IMR-90 (cell line): ENCODE measurements around the gene COX6A1. TPM values are rescaled to one million over a fixed set of nuclear protein-coding genes. Genes with fewer than 3 reads are reported as not detected.

Experiments used
- ATAC-seq: fragments of 200-7000 bp; cut with Tn5 transposase; 2 replicates; pipeline ENCODE4 v1.9.1; 2020; ENCODE audit warnings: low read depth, mild to moderate bottlenecking, moderate library complexity
- BruUV-seq: library from RNA; stranded (reverse); fragments of 400-500 nt; replicated peaks from 2 replicates; lab custom pipeline; 2021; lab: Mats Ljungman, UMichigan
- CTCF ChIA-PET: fragments of 300-600 bp; formaldehyde crosslinking; extraction: SDS; loops from one replicate; lab custom pipeline; 2021; ENCODE audit warnings: antibody characterized with exemption; lab: Yijun Ruan, JAX
- POLR2A ChIA-PET: fragments of 300-600 bp; sonication (Branson Sonifier 250); formaldehyde crosslinking; loops from one replicate; lab custom pipeline; 2022; ENCODE audit warnings: antibody characterized with exemption; ENCODE audit not compliant: unreplicated experiment; lab: Charles Lee
- DNase-seq: peaks from one replicate; pipeline ENCODE4 v3.0.0; 2013
- H2AFZ ChIP-seq: replicated peaks from 2 replicates; pipeline ENCODE3; 2013; ENCODE audit warnings: low read length, mild to moderate bottlenecking; ENCODE audit not compliant: poor library complexity
- H2AK5ac ChIP-seq: 2 replicates; pipeline ENCODE4 v1.6.1; 2013; ENCODE audit warnings: low read depth, low read length, inconsistent platforms
- H2AK9ac ChIP-seq: replicated peaks from 2 replicates; pipeline ENCODE3; 2013; ENCODE audit warnings: mild to moderate bottlenecking, low read depth, low read length, moderate library complexity; ENCODE audit not compliant: poor library complexity
- H2BK120ac ChIP-seq: 2 replicates; pipeline ENCODE4 v1.6.1; 2013; ENCODE audit warnings: low read depth, low read length, inconsistent platforms
- H2BK15ac ChIP-seq: 3 replicates; pipeline ENCODE4 v1.6.1; 2013; ENCODE audit warnings: low read depth, low read length, inconsistent platforms
- H2BK20ac ChIP-seq: 2 replicates; pipeline ENCODE4 v1.6.1; 2013; ENCODE audit warnings: low read depth, mild to moderate bottlenecking, inconsistent platforms, low read length, moderate library complexity
- H2BK5ac ChIP-seq: 2 replicates; pipeline ENCODE4 v1.6.1; 2013; ENCODE audit warnings: mild to moderate bottlenecking, low read depth, low read length, inconsistent platforms; ENCODE audit not compliant: poor library complexity, severe bottlenecking
- H3K14ac ChIP-seq: replicated peaks from 2 replicates; pipeline ENCODE4 v1.6.1; 2013; ENCODE audit warnings: low read depth, low read length, inconsistent platforms
- H3K18ac ChIP-seq: 2 replicates; pipeline ENCODE4 v1.6.1; 2013; ENCODE audit warnings: low read depth, low read length, control low read depth
- H3K23ac ChIP-seq: 2 replicates; pipeline ENCODE4 v1.6.1; 2013; ENCODE audit warnings: low read depth, low read length, inconsistent platforms
- H3K27ac ChIP-seq: 2 replicates; pipeline ENCODE4 v1.5.1; 2013; ENCODE audit warnings: mild to moderate bottlenecking, control low read depth, low read length; ENCODE audit not compliant: insufficient read depth
- H3K27me3 ChIP-seq: 2 replicates; pipeline ENCODE4 v1.6.1; 2013; ENCODE audit warnings: low read length; ENCODE audit not compliant: control insufficient read depth, insufficient read depth
- H3K36me3 ChIP-seq: 2 replicates; pipeline ENCODE4 v1.6.1; 2013; ENCODE audit warnings: low read length, mixed read lengths; ENCODE audit not compliant: control insufficient read depth, insufficient read depth
- H3K4ac ChIP-seq: 2 replicates; pipeline ENCODE4 v1.6.1; 2013; ENCODE audit warnings: low read depth, low read length, inconsistent platforms
- H3K4me1 ChIP-seq: 2 replicates; pipeline ENCODE4 v1.6.1; 2013; ENCODE audit warnings: low read length, mixed read lengths; ENCODE audit not compliant: control insufficient read depth, insufficient read depth
- H3K4me2 ChIP-seq: 2 replicates; pipeline ENCODE4 v1.6.1; 2013; ENCODE audit warnings: low read depth, mild to moderate bottlenecking, control low read depth, low read length, moderate library complexity
- H3K4me3 ChIP-seq: 2 replicates; pipeline ENCODE4 v1.5.1; 2013; ENCODE audit warnings: low read depth, mild to moderate bottlenecking, control low read depth, low read length, moderate library complexity; ENCODE audit not compliant: insufficient read depth
- H3K56ac ChIP-seq: 2 replicates; pipeline ENCODE4 v1.6.1; 2013; ENCODE audit warnings: low read length, inconsistent platforms; ENCODE audit not compliant: insufficient read depth; ENCODE audit errors: extremely low read depth
- H3K79me1 ChIP-seq, 2 experiments: 2 replicates each; pipeline ENCODE4 v1.6.1; 2013; ENCODE audit warnings: low read length in 2 of 2, inconsistent platforms in 1 of 2, low read depth in 1 of 2
- H3K9ac ChIP-seq: 2 replicates; pipeline ENCODE4 v1.6.1; 2013; ENCODE audit warnings: low read depth, low read length, control low read depth
- H3K9me1 ChIP-seq: 2 replicates; pipeline ENCODE4 v1.6.1; 2013; ENCODE audit warnings: low read length, inconsistent platforms; ENCODE audit not compliant: insufficient read depth
- H3K9me3 ChIP-seq: 2 replicates; pipeline ENCODE4 v1.6.1; 2013; ENCODE audit warnings: low read length; ENCODE audit not compliant: control insufficient read depth, insufficient read depth
- H4K20me1 ChIP-seq: 2 replicates; pipeline ENCODE4 v1.6.1; 2013; ENCODE audit warnings: low read length, inconsistent platforms; ENCODE audit not compliant: insufficient read depth
- H4K5ac ChIP-seq: 2 replicates; pipeline ENCODE4 v1.6.1; 2013; ENCODE audit warnings: mild to moderate bottlenecking, low read depth, low read length, control low read depth
- H4K8ac ChIP-seq, 2 experiments: 2 replicates each; pipeline ENCODE4 v1.6.1; 2013; ENCODE audit warnings: low read depth in 2 of 2, low read length in 2 of 2, control low read depth in 1 of 2, inconsistent platforms in 1 of 2
- H4K91ac ChIP-seq: 2 replicates; pipeline ENCODE4 v1.6.1; 2013; ENCODE audit warnings: low read depth, low read length, inconsistent platforms; ENCODE audit not compliant: insufficient read depth
- BHLHE40 ChIP-seq: fragments of 150-350 bp; IDR thresholded peaks from 2 replicates; pipeline ENCODE4 v1.6.1; 2016; ENCODE audit warnings: mild to moderate bottlenecking, low read depth, low read length
- CHD1 ChIP-seq: IDR thresholded peaks from 2 replicates; pipeline ENCODE4 v1.6.1; 2012; ENCODE audit warnings: low read depth, low read length, improper control_type of control experiment
- MXI1 ChIP-seq: IDR thresholded peaks from 2 replicates; pipeline ENCODE4 v1.6.1; 2012; ENCODE audit warnings: low read depth, mild to moderate bottlenecking, low read length, moderate library complexity, borderline replicate concordance
- WGBS, 2 experiments: methylation state at CpG; one replicate each; pipeline versions ENCODE4 v1.1.5 to v1.1.7; 2013; ENCODE audit warnings: missing lambda C conversion rate in 2 of 2; ENCODE audit not compliant: insufficient read length in 1 of 2; ENCODE audit errors: extremely low coverage in 2 of 2; 5-methylcytosine and 5-hydroxymethylcytosine counted together
- dilution Hi-C: fragments of 300-500 bp; cut with HindIII; formaldehyde crosslinking; loops from one replicate; pipeline ENCODE4 v1.14.3; 2018; ENCODE audit warnings: low sequenced_read_pairs; ENCODE audit not compliant: unreplicated experiment
- in situ Hi-C: fragments of 300-500 bp; cut with MboI; formaldehyde crosslinking; loops from 3 replicates; pipeline ENCODE4 v1.14.3; 2019; ENCODE audit warnings: low sequenced_read_pairs, inconsistent platforms, mixed read lengths
- intact Hi-C: fragments of 100-400 bp; cut with micrococcal nuclease; formaldehyde crosslinking; loops from 2 replicates; pipeline ENCODE4 v1.10.0; 2022
- polyA plus RNA-seq, 3 experiments: library from polyadenylated mRNA; depleted of rRNA; stranded (reverse); fragments of >200 nt; gene quantifications; 2 replicates each; pipeline ENCODE4 v1.2.3, GENCODE V29; 2012; ENCODE audit warnings: low replicate concordance in 1 of 3
- total RNA-seq: library from RNA; depleted of rRNA; stranded (reverse); fragments of >200 nt; gene quantifications from 2 replicates; pipeline ENCODE4 v1.2.3, GENCODE V29; 2012

The COX6A1 gene
- total and polyA plus RNA-seq, 2 of the 4 experiments (the other 2 are of a cell fraction): 396 to 541 TPM

GRCh38 chr12:120429368-120429767 lies 8.5 kb upstream of the COX6A1 start:
- Histone ChIP-seq H2AK9ac (no peak overlapping the region), H4K8ac (no peak overlapping the region), H3K23ac (no peak overlapping the region), H3K4me1 (no peaks in the 10 kb centered on the region), H3K27ac (no peak overlapping the region), H3K4me2 (no peak overlapping the region), H2BK5ac (no peak overlapping the region), H3K56ac (no peak overlapping the region), H3K9me3 (no peaks in the 10 kb centered on the region), H3K4me3 (no peak overlapping the region), H2AK5ac (no peak overlapping the region), H2AFZ (no peak overlapping the region), H4K5ac (no peak overlapping the region), H2BK20ac (no peak overlapping the region), H2BK15ac (no peak overlapping the region), H3K14ac (no peak overlapping the region), H2BK120ac (no peak overlapping the region), H3K36me3 (no peaks in the 10 kb centered on the region), H3K9ac (no peak overlapping the region), H3K4ac (no peak overlapping the region), H3K27me3 (peaks cover 24% of the 10 kb centered on the region), H4K91ac (no peak overlapping the region), H3K9me1 (no peaks in the 10 kb centered on the region), H4K20me1 (no peaks in the 10 kb centered on the region), H3K79me1 (no peaks in the 10 kb centered on the region), H3K18ac (no peak overlapping the region)
- dilution Hi-C loops (no loop called here), in situ Hi-C loops (loop anchor here (25.0 kb wide), 1 partner anchor 92 kb away; the partner anchor contains the start of gene PLA2G1B), intact Hi-C loops (no loop called here)
- POLR2A ChIA-PET: no interaction called here
- no peak for DNase-seq
- TF ChIP-seq MXI1: no peak
- TF ChIP-seq BHLHE40: no peak
- no peak for TF ChIP-seq CHD1
- WGBS, 2 experiments: 71% methylated on average over 3 of the region's 7 CpGs; no CpG with 5 or more reads in 1 of the 2 experiments
- no TSS peak for BruUV-seq
- ATAC-seq: no peak
- CTCF ChIA-PET: interaction anchor here (0.8 to 2.4 kb wide), 3 partner anchors 72 to 128 kb away, joined by 3 to 15 read pairs (median 3); no protein-coding TSS in a partner anchor
